CD14-positive monocyte (primary cell): ENCODE measurements around the gene IGBP1. TPM values are rescaled to one million over a fixed set of nuclear protein-coding genes. Genes with fewer than 3 reads are reported as not detected.
A peak's percentile ranks its signal among the peaks of the same experiment; 100 is the strongest.

Experiments used
- DNase-seq, 3 donors: peaks; one replicate each; pipeline ENCODE4 v3.0.0-alpha.2; 2011 to 2022
- H2AFZ ChIP-seq: 2 replicates; pipeline ENCODE4 v1.6.0; 2012; ENCODE audit warnings: mild to moderate bottlenecking, low read depth, low read length, inconsistent platforms; ENCODE audit not compliant: insufficient read depth, poor library complexity, severe bottlenecking
- H3K27ac ChIP-seq, 2 donors: 1 replicate in 1 of 2; 2 replicates in 1 of 2; pipeline ENCODE4 v1.5.1; 2012 to 2013; ENCODE audit warnings: low read length in 2 of 2, control low read depth in 1 of 2, inconsistent platforms in 1 of 2, low read depth in 1 of 2, mild to moderate bottlenecking in 1 of 2
- H3K27me3 ChIP-seq, 2 donors: one replicate each; pipeline versions ENCODE4 v1.6.0 to v1.6.1; 2011 to 2013; ENCODE audit warnings: low read length in 2 of 2; ENCODE audit not compliant: control insufficient read depth in 2 of 2, insufficient read depth in 2 of 2
- H3K36me3 ChIP-seq, 2 donors: replicated peaks in 1 of 2; 1 replicate in 1 of 2; 2 replicates in 1 of 2; pipeline versions ENCODE4 v1.5.1 to v1.6.1; 2012 to 2013; ENCODE audit warnings: low read length in 2 of 2, control low read depth in 1 of 2, inconsistent platforms in 1 of 2, mild to moderate bottlenecking in 1 of 2; ENCODE audit not compliant: insufficient read depth in 2 of 2, control insufficient read depth in 1 of 2
- H3K4me1 ChIP-seq, 2 donors: 1 replicate in 1 of 2; 2 replicates in 1 of 2; pipeline versions ENCODE4 v1.5.1 to v1.6.1; 2012 to 2013; ENCODE audit warnings: low read length in 2 of 2, control low read depth in 1 of 2, inconsistent platforms in 1 of 2, mild to moderate bottlenecking in 1 of 2, moderate library complexity in 1 of 2; ENCODE audit not compliant: insufficient read depth in 2 of 2, control insufficient read depth in 1 of 2
- H3K4me2 ChIP-seq: replicated peaks from 2 replicates; pipeline ENCODE3; 2012; ENCODE audit warnings: low read length, moderate library complexity, mild to moderate bottlenecking; ENCODE audit not compliant: poor library complexity, severe bottlenecking; ENCODE audit errors: extremely low read depth
- H3K4me3 ChIP-seq, 3 experiments: fragments of 200-600 bp in 1 of 3; sonication (generic) in 1 of 3; replicated peaks in 1 of 3; 1 replicate in 2 of 3; 2 replicates in 1 of 3; pipeline ENCODE4 v1.5.1; 2011 to 2013; ENCODE audit warnings: low read length in 3 of 3, mild to moderate bottlenecking in 3 of 3, control low read depth in 2 of 3, low read depth in 2 of 3, inconsistent platforms in 1 of 3, moderate library complexity in 1 of 3
- H3K79me2 ChIP-seq: 2 replicates; pipeline ENCODE4 v1.6.0; 2012; ENCODE audit warnings: mild to moderate bottlenecking, control low read depth, inconsistent platforms, low read length, moderate library complexity; ENCODE audit not compliant: insufficient read depth
- H3K9ac ChIP-seq: 2 replicates; pipeline ENCODE4 v1.6.0; 2017; ENCODE audit warnings: low read length, mild to moderate bottlenecking; ENCODE audit not compliant: insufficient read depth, poor library complexity, severe bottlenecking
- H3K9me3 ChIP-seq, 2 donors: replicated peaks in 1 of 2; 1 replicate in 1 of 2; 2 replicates in 1 of 2; pipeline versions ENCODE4 v1.5.1 to v1.6.1; 2012 to 2013; ENCODE audit warnings: low read length in 2 of 2, control low read depth in 1 of 2; ENCODE audit not compliant: control insufficient read depth in 1 of 2, insufficient read depth in 1 of 2
- H4K20me1 ChIP-seq: 2 replicates; pipeline ENCODE4 v1.6.0; 2012; ENCODE audit warnings: mild to moderate bottlenecking, low read length, control low read depth, moderate library complexity; ENCODE audit not compliant: insufficient read depth
- H3K27ac Mint-ChIP-seq, 7 donors: one replicate each; pipeline ENCODE4 v1.8.0; 2020; ENCODE audit warnings: mild to moderate bottlenecking in 7 of 7, mixed read lengths in 7 of 7, moderate library complexity in 6 of 7, inconsistent platforms in 2 of 7
- H3K27me3 Mint-ChIP-seq, 3 donors: one replicate each; pipeline ENCODE4 v1.8.0; 2021 to 2022; ENCODE audit warnings: low read depth in 3 of 3, mild to moderate bottlenecking in 3 of 3, mixed read lengths in 3 of 3, moderate library complexity in 3 of 3, inconsistent platforms in 1 of 3
- H3K36me3 Mint-ChIP-seq, 2 donors: one replicate each; pipeline ENCODE4 v1.8.0; 2020; ENCODE audit warnings: mixed read lengths in 2 of 2, inconsistent platforms in 1 of 2, mild to moderate bottlenecking in 1 of 2
- H3K4me1 Mint-ChIP-seq: one replicate; pipeline ENCODE4 v1.8.0; 2020; ENCODE audit warnings: mild to moderate bottlenecking, mixed read lengths
- H3K4me3 Mint-ChIP-seq, 2 donors: one replicate each; pipeline ENCODE4 v1.8.0; 2020; ENCODE audit warnings: mild to moderate bottlenecking in 2 of 2, mixed read lengths in 2 of 2, moderate library complexity in 1 of 2
- H3K9me3 Mint-ChIP-seq, 7 donors: one replicate each; pipeline ENCODE4 v1.8.0; 2020 to 2022; ENCODE audit warnings: mixed read lengths in 7 of 7, mild to moderate bottlenecking in 6 of 7, moderate library complexity in 6 of 7, inconsistent platforms in 2 of 7
- WGBS: methylation state at CpG from one replicate; pipeline ENCODE4 v1.1.5; 2013; ENCODE audit warnings: missing lambda C conversion rate; ENCODE audit not compliant: insufficient coverage; 5-methylcytosine and 5-hydroxymethylcytosine counted together
- intact Hi-C, 2 donors: fragments of 100-400 bp; cut with micrococcal nuclease; formaldehyde crosslinking; loops; one replicate each; pipeline versions ENCODE4 v1.15.0 to v1.15.1; 2023
- polyA plus RNA-seq, 3 donors: library from polyadenylated mRNA; depleted of rRNA in 1 of 3; unstranded in 2 of 3; stranded (reverse) in 1 of 3; fragments of 300-500 nt in 2 of 3; fragments of >200 nt in 1 of 3; fragmentation: Illumina TruSeq in 2 of 3; gene quantifications; 1 replicate in 2 of 3; 2 replicates in 1 of 3; pipeline ENCODE4 v1.2.3, GENCODE V29; 2012 to 2021
- TF ChIP-seq, protein P1 (sequence below): fragments of 200-600 bp; IDR thresholded peaks from one replicate; pipeline ENCODE4 v1.8.0; 2022; ENCODE audit warnings: antibody characterized with exemption, mild to moderate bottlenecking

Gene IGBP1
- polyA plus RNA-seq, 3 donors: 55.7 to 60.4 (median 56.8) TPM

DNA sequence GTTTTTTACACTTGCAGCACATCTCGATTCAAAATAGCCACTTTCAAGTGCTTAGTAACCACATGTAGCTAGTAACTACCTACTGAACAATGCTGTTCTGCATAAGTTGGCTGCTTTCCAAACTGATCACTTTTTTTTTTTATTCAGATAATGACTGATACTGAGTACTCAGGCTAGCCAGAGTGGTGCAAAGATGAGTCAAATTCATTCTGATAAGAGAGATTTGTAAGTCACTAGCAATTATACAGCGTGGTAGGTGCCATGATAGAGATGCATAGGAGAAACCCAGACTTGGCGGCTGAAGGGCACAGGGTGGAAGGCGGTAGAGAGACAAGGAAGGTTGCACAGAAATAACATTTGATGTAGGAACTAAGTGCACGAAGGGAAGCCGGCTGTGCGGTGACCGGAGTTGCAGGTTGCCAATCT lies 357 bp upstream of the IGBP1 start:
- peak overlapping the region; percentile 86 to 92 (median 88) for H3K4me3 ChIP-seq
- TF ChIP-seq, protein P1, sequence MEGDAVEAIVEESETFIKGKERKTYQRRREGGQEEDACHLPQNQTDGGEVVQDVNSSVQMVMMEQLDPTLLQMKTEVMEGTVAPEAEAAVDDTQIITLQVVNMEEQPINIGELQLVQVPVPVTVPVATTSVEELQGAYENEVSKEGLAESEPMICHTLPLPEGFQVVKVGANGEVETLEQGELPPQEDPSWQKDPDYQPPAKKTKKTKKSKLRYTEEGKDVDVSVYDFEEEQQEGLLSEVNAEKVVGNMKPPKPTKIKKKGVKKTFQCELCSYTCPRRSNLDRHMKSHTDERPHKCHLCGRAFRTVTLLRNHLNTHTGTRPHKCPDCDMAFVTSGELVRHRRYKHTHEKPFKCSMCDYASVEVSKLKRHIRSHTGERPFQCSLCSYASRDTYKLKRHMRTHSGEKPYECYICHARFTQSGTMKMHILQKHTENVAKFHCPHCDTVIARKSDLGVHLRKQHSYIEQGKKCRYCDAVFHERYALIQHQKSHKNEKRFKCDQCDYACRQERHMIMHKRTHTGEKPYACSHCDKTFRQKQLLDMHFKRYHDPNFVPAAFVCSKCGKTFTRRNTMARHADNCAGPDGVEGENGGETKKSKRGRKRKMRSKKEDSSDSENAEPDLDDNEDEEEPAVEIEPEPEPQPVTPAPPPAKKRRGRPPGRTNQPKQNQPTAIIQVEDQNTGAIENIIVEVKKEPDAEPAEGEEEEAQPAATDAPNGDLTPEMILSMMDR: no peak
- H3K4me1 Mint-ChIP-seq: peaks cover 15% of the 10 kb centered on the region
- H3K9me3 ChIP-seq: no peaks in the 10 kb centered on the region
- H3K27ac Mint-ChIP-seq: peak overlapping the region; percentile 95 to 99 (median 97)
- H4K20me1 ChIP-seq: no peaks in the 10 kb centered on the region
- H3K27me3 ChIP-seq: no peaks in the 10 kb centered on the region
- 0% methylated on average over 3 of the region's 8 CpGs for WGBS
- H3K79me2 ChIP-seq: peaks cover 30% of the 10 kb centered on the region
- H3K9ac ChIP-seq: peak overlapping the region; percentile 79
- H3K4me3 Mint-ChIP-seq: peak overlapping the region; percentile 92 to 97
- DNase-seq: no peak
- peaks cover 17 to 26% of the 10 kb centered on the region in 2 donors for H3K4me1 ChIP-seq
- H3K4me2 ChIP-seq: peak overlapping the region; percentile 79
- H2AFZ ChIP-seq: peak overlapping the region; percentile 91
- H3K27me3 Mint-ChIP-seq: peaks cover 0 to 4% (median 3%) of the 10 kb centered on the region in 3 donors
- peak overlapping the region; percentile 93 to 94 for H3K27ac ChIP-seq
- intact Hi-C loops: loop anchor here (2.0 to 10.0 kb wide), 3 partner anchors 154 to 1052 kb away; partner anchors contain the start of gene PDZD11 (in 2 of the 2)
- H3K9me3 Mint-ChIP-seq: peaks cover 0 to 7% (median 0%) of the 10 kb centered on the region in 7 donors
- H3K36me3 ChIP-seq: peaks cover 3 to 22% of the 10 kb centered on the region in 2 donors
- H3K36me3 Mint-ChIP-seq: peaks cover 7 to 8% of the 10 kb centered on the region in 2 donors

DNA sequence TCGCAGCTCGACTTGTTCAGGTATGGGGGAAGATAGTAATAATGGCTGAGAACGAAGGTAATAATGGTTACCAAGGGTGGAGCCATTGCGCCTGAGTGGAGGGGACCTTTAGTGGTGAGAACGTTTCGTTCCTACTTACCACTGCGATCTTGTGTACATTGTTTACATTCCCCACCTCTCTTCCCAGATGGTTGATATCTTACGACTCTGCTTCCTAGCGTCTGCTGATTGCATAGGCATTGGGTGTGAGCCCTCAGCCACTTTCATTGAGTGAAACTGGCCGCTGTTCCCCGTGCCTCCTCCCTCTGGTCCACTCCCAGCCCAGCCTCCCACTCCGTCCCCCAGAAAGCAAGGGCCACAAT lies 850 bp downstream of the IGBP1 start:
- Histone ChIP-seq H3K9ac (peak overlapping the region; percentile 79), H3K27me3 (no peaks in the 10 kb centered on the region), H3K36me3 (peaks cover 6 to 24% of the 10 kb centered on the region in 2 donors), H3K79me2 (peaks cover 30% of the 10 kb centered on the region), H3K27ac (peak overlapping the region; percentile 93 to 94), H3K4me2 (peak overlapping the region; percentile 79), H3K4me3 (peak overlapping the region; percentile 86 to 92 (median 88)), H4K20me1 (no peaks in the 10 kb centered on the region), H3K4me1 (peaks cover 17 to 26% of the 10 kb centered on the region in 2 donors), H2AFZ (peak overlapping the region; percentile 91), H3K9me3 (no peaks in the 10 kb centered on the region)
- peaks cover 7 to 9% of the 10 kb centered on the region in 2 donors for H3K36me3 Mint-ChIP-seq
- 21% methylated on average over 6 of the region's 12 CpGs for WGBS
- peaks cover 0 to 4% (median 3%) of the 10 kb centered on the region in 3 donors for H3K27me3 Mint-ChIP-seq
- H3K27ac Mint-ChIP-seq: peak overlapping the region; percentile 95 to 99 (median 97)
- H3K4me3 Mint-ChIP-seq: peak overlapping the region; percentile 92 to 97
- H3K4me1 Mint-ChIP-seq: peaks cover 15% of the 10 kb centered on the region
- intact Hi-C loops: loop anchor here in 1 of 2 donors (5.0 to 10.0 kb wide), 2 partner anchors 153 to 1051 kb away; partner anchors contain the start of gene PDZD11
- TF ChIP-seq, protein P1: no peak
- no peak for DNase-seq
- peaks cover 0 to 7% (median 2%) of the 10 kb centered on the region in 7 donors for H3K9me3 Mint-ChIP-seq
